Measurements from ENCODE around the gene BRF1.

DNA sequence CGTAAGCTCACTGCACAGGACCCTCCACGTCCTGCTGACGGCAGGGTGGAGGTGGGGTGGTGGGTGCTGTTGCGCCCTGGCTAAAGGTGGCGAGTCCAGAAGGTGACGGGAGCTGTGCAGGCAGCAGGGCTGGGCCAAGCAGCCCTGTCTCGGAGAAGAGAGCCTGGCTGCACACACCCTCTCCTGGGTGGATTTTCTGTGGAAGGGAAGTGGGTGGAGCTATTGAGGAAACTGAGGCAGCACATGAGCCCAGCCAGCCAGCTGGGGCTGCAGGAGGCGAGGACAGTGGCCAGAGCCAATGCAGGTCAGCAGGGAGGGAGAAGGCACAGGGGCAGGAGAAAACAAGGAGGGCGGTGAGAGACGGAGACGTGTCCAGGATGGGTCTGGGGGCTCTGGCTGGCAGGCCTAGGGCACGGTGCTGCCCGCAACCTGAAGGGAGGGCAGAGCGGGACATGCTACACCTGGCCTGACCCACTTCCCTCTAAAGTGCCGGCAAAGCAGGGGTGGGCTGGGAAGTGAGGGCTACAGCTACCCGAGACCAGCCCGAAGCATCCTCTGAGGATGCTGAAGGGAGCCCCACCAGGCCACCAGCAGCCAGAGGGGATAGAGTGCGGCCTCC lies 32.0 kb downstream of the BRF1 start:
- TF ChIP-seq POLR2AphosphoS5 (IDR thresholded peaks at IDR 0.05; ENCODE audit: borderline replicate concordance, low read depth, low read length) (no peak), EZH2 (IDR thresholded peaks at IDR 0.05) (no peak)

All from SK-N-MC (cell line).